ENCODE measurements around the gene RYR3. TPM values are rescaled to one million over a fixed set of nuclear protein-coding genes. Genes with fewer than 3 reads are reported as not detected.

RYR3 gene
- total and polyA plus RNA-seq, 7 donors, result 2.5 to 159 (median 24.0) TPM

DNA sequence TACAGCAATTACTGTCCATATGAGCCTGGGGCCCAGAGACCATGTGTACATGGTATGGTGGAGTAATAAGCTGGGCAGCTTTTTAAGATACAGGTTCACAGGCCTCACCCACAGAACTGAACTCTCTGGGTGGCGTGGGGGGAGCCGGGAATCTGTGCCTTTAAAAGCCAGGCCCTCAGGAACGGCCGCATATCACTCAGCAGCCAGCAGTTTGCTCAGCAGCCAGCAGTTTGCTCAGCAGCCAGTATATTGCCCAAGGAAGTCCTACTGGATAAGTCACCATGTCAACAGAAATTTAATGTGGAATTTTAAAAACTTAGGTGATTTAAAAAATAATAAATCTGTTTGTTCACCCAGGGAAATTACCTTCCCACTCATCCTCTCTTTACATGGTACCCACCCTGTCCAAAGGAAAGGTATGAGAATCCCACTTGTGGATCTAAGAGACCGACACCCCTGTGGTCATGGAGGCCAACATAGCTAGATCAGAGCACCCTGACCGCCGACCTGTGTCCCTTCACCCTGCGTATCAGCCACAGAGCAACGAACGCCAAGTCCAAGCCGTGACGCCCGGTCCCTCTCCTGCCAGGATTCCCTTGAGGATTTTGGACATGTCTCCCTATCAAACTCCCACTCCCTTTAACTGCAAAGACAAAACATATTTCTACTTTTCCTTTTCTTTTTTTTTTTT is 561.8 kb downstream of the RYR3 start:
- peak; percentile 30 to 84 (median 61) for ATAC-seq
- Histone ChIP-seq H3K9me3 (no peaks in the 10 kb centered on the region), H3K27me3 (ENCODE audit: insufficient read depth in 3 of 3, low read length in 2 of 3) (no peaks in the 10 kb centered on the region), H3K4me3 (no peak overlapping the region), H3K27ac (no peak overlapping the region), H3K36me3 (ENCODE audit: insufficient read depth in 1 of 2, low read depth in 1 of 2) (no peaks in the 10 kb centered on the region), H3K4me1 (no peaks in the 10 kb centered on the region)
- intact Hi-C loops (cut with DNase I), result no loop called here
- TF ChIP-seq, protein P1, sequence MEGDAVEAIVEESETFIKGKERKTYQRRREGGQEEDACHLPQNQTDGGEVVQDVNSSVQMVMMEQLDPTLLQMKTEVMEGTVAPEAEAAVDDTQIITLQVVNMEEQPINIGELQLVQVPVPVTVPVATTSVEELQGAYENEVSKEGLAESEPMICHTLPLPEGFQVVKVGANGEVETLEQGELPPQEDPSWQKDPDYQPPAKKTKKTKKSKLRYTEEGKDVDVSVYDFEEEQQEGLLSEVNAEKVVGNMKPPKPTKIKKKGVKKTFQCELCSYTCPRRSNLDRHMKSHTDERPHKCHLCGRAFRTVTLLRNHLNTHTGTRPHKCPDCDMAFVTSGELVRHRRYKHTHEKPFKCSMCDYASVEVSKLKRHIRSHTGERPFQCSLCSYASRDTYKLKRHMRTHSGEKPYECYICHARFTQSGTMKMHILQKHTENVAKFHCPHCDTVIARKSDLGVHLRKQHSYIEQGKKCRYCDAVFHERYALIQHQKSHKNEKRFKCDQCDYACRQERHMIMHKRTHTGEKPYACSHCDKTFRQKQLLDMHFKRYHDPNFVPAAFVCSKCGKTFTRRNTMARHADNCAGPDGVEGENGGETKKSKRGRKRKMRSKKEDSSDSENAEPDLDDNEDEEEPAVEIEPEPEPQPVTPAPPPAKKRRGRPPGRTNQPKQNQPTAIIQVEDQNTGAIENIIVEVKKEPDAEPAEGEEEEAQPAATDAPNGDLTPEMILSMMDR (IDR thresholded peaks at IDR 0.05), result no peak
- DNase-seq, result peak in 1 of 2 donors; percentile 17
- 51 to 71% (median 65%) methylated on average over 13 of the region's 13 CpGs for WGBS, 3 donors

DNA sequence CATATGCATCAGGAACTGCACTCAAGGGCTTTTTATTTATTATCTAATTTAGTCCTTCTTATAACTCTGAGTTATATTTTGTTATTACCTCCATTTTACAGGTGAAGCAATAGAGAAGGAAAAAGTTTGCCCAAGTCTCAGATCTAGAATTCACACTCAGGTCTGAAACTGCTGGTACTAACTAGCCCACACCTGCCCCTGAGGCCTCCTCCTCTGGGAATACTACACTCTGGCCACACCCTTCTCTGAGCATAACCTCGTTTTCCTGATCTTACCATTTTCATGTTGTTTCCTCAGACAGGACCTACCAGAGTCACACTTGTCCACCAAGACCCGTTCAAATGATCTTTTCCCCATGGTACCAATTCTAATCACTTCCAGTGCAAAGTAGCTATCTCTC is 563.4 kb downstream of the RYR3 start:
- WGBS, 3 donors, result 70 to 76% (median 75%) methylated on average over 2 of the region's 2 CpGs
- intact Hi-C loops (cut with DNase I), result no loop called here
- ATAC-seq (no peak), DNase-seq (no peak)
- TF ChIP-seq, protein P1 (IDR thresholded peaks at IDR 0.05), result no peak
- Histone ChIP-seq H3K9me3 (no peaks in the 10 kb centered on the region), H3K4me1 (no peaks in the 10 kb centered on the region), H3K4me3 (no peak overlapping the region), H3K36me3 (ENCODE audit: insufficient read depth in 1 of 2, low read depth in 1 of 2) (no peaks in the 10 kb centered on the region), H3K27me3 (ENCODE audit: insufficient read depth in 3 of 3, low read length in 2 of 3) (no peaks in the 10 kb centered on the region), H3K27ac (no peak overlapping the region)

DNA sequence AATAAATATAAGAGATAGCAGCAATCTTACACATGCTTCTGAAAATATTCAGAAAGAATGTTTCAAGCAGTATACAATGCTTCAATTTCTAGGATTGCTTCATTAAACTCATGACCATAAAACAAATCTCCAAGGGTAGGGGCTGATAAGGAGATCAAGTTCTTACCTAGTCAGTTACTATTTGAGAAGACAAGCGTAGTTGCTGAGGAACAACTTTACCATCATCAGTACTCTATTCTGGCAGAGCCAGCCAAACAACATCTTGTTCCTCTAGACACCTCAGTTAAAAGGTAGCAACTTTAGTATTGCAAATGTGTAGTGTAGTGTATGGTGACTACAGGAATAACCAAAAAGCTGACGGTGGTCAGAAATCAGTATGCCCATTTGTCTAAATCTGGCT is 572.2 kb downstream of the RYR3 start:
- WGBS, 3 donors, result 93 to 97% (median 95%) methylated on average over 2 of the region's 2 CpGs
- intact Hi-C loops (cut with DNase I), result no loop called here

DNA sequence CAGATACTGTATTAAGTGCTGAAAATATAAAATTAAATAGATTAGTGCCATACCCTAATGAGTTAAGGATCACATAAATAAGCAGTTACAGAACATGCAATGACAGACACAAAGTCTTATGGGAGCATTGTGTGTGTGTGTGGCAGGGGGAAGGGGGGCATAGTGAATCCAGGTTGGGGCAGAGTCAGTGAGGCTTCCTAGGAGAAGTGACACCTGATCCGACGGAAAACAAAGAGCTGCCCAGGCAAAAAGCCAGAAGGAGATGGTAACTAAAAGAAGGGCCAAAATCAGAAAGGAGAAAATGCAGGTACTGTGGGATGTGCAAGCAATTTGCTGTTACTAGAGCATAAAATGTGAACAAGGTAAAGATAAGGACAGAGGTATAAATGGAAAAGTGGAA is 577.4 kb downstream of the RYR3 start:
- no peaks in the 10 kb centered on the region for H3K27me3 ChIP-seq (ENCODE audit: insufficient read depth in 3 of 3, low read length in 2 of 3)
- ATAC-seq (peak in 1 of 4 donors; percentile 27), DNase-seq (no peak)
- H3K4me3 ChIP-seq, result no peak overlapping the region
- 40 to 48% (median 41%) methylated on average over 2 of the region's 2 CpGs for WGBS, 3 donors
- no peaks in the 10 kb centered on the region for H3K36me3 ChIP-seq (ENCODE audit: insufficient read depth in 1 of 2, low read depth in 1 of 2)
- no peaks in the 10 kb centered on the region for H3K4me1 ChIP-seq
- intact Hi-C loops (cut with DNase I), result no loop called here
- H3K9me3 ChIP-seq, result no peaks in the 10 kb centered on the region
- TF ChIP-seq, protein P1 (IDR thresholded peaks at IDR 0.05), result no peak
- H3K27ac ChIP-seq, result no peak overlapping the region

More for the DNA sequence above, 572.2 kb downstream of the RYR3 start:
- Histone ChIP-seq H3K27me3 (ENCODE audit: insufficient read depth in 3 of 3, low read length in 2 of 3) (no peaks in the 10 kb centered on the region), H3K4me1 (no peaks in the 10 kb centered on the region), H3K4me3 (no peak overlapping the region), H3K9me3 (no peaks in the 10 kb centered on the region), H3K36me3 (ENCODE audit: insufficient read depth in 1 of 2, low read depth in 1 of 2) (no peaks in the 10 kb centered on the region), H3K27ac (no peak overlapping the region)
- no peak for DNase-seq
- no peak for ATAC-seq
- TF ChIP-seq, protein P1 (IDR thresholded peaks at IDR 0.05), result no peak

DNA sequence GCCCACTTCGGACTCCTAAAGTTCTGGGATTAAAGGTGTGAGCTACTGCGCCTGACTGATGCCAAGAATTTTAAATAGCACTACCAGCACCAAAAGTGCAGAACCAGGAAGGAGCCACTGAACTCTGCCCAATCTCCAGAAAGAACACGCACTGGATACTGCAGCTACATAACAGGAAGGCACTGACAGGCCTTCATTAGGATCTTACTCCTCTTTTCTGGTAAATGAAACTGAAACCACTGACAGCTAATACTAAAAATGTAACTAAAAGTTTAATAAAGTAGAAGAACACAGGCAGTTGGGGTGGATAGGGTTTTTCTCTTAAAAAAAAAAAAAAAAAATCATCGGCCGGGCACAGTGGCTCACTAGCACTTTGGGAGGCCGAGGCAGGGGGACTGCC is 583.4 kb downstream of the RYR3 start:
- H3K27me3 ChIP-seq (ENCODE audit: insufficient read depth in 3 of 3, low read length in 2 of 3), result no peaks in the 10 kb centered on the region
- H3K4me3 ChIP-seq, result no peak overlapping the region
- intact Hi-C loops (cut with DNase I), result no loop called here
- DNase-seq, result no peak
- H3K9me3 ChIP-seq, result no peaks in the 10 kb centered on the region
- TF ChIP-seq, protein P1 (IDR thresholded peaks at IDR 0.05), result no peak
- H3K27ac ChIP-seq, result no peak overlapping the region
- H3K4me1 ChIP-seq, result no peaks in the 10 kb centered on the region
- ATAC-seq, result no peak
- whole genome bisulfite sequencing, 3 donors, result 88 to 95% (median 91%) methylated on average over 6 of the region's 6 CpGs
- H3K36me3 ChIP-seq (ENCODE audit: insufficient read depth in 1 of 2, low read depth in 1 of 2), result no peaks in the 10 kb centered on the region

All from psoas muscle (tissue), 8 donors.